ENCODE results near the gene ZNF205.
A peak's percentile ranks its signal among the peaks of the same experiment; 100 is the strongest.
"Not testable (repeated sequence)": the region's sequence is repeated elsewhere in the genome, so short reads cannot be mapped to it uniquely, and the experiment has no call there.

ZNF205 gene

GRCh38 chr16:3112058-3112880 is at the start of gene ZNF205:
Gene ZNF205, plus strand, starts transcription at chr16:3112586. Its CDS starts 845 bp downstream, at chr16:3113431.
- peak; percentile 84 for DNase-seq (ENCODE audit: low spot score)

GRCh38 chr16:3063625-3064386 is 48.6 kb upstream of the ZNF205 start:
- DNase-seq (ENCODE audit: low spot score), result no peak

- no peak for DNase-seq (ENCODE audit: low spot score)
These were observed 47.2 kb upstream of the ZNF205 start, which contains the start of gene IL32 for GRCh38 chr16:3065069-3065741. Gene IL32, plus strand, starts transcription at chr16:3065640. Its CDS starts 172 bp downstream, at chr16:3065812.

GRCh38 chr16:3065742-3066439 is 46.5 kb upstream of the ZNF205 start:
- DNase-seq (ENCODE audit: low spot score), result no peak

- DNase-seq (ENCODE audit: low spot score), result no peak
These were observed 46.0 kb upstream of the ZNF205 start for GRCh38 chr16:3066440-3066748.

- no peak for DNase-seq (ENCODE audit: low spot score)
These were observed 43.9 kb upstream of the ZNF205 start for GRCh38 chr16:3068487-3068886.

- DNase-seq (ENCODE audit: low spot score), result not testable (repeated sequence)
These were observed 43.2 kb upstream of the ZNF205 start for GRCh38 chr16:3069146-3069545.

- no peak for DNase-seq (ENCODE audit: low spot score)
These were observed 41.7 kb upstream of the ZNF205 start for GRCh38 chr16:3070608-3071111.

- no peak for DNase-seq (ENCODE audit: low spot score)
These were observed 40.7 kb upstream of the ZNF205 start for GRCh38 chr16:3071655-3072054.

- DNase-seq (ENCODE audit: low spot score), result not testable (repeated sequence)
These were observed 40.2 kb upstream of the ZNF205 start for GRCh38 chr16:3072148-3072547.

- DNase-seq (ENCODE audit: low spot score), result not testable (repeated sequence)
These were observed 39.7 kb upstream of the ZNF205 start for GRCh38 chr16:3072576-3073263.

GRCh38 chr16:3073448-3073847 is 38.9 kb upstream of the ZNF205 start:
- no peak for DNase-seq (ENCODE audit: low spot score)

- no peak for DNase-seq (ENCODE audit: low spot score)
These were observed 37.4 kb upstream of the ZNF205 start for GRCh38 chr16:3074860-3075522.

- no peak for DNase-seq (ENCODE audit: low spot score)
These were observed 36.9 kb upstream of the ZNF205 start for GRCh38 chr16:3075523-3075915.

- DNase-seq (ENCODE audit: low spot score), result not testable (repeated sequence)
These were observed 36.4 kb upstream of the ZNF205 start for GRCh38 chr16:3075946-3076345.

GRCh38 chr16:3076577-3076976 is 35.8 kb upstream of the ZNF205 start:
- DNase-seq (ENCODE audit: low spot score), result no peak

- DNase-seq (ENCODE audit: low spot score), result no peak
These were observed 32.4 kb upstream of the ZNF205 start for GRCh38 chr16:3080024-3080423.

- not testable (repeated sequence) for DNase-seq (ENCODE audit: low spot score)
These were observed 30.4 kb upstream of the ZNF205 start for GRCh38 chr16:3081957-3082356.

- DNase-seq (ENCODE audit: low spot score), result not testable (repeated sequence)
These were observed 29.0 kb upstream of the ZNF205 start for GRCh38 chr16:3083408-3083807.

- no peak for DNase-seq (ENCODE audit: low spot score)
These were observed 27.9 kb upstream of the ZNF205 start for GRCh38 chr16:3084491-3084890.

Measured in ecto neural progenitor cell (in vitro differentiated cells).